ENCODE results near the gene KCNH6. TPM values are rescaled to one million over a fixed set of nuclear protein-coding genes. Genes with fewer than 3 reads are reported as not detected.

Gene KCNH6
- total RNA-seq, 1 donor from 2014 or later, result not detected

GRCh38 chr17:63483038-63483437 is 40.1 kb upstream of the KCNH6 start:
- Mint-ChIP-seq H3K4me1 (ENCODE audit: unreplicated experiment) (peaks cover 6% of the 10 kb centered on the region), H3K36me3 (ENCODE audit: unreplicated experiment) (no peaks in the 10 kb centered on the region), H3K27ac (ENCODE audit: unreplicated experiment) (no peak overlapping the region), H3K27me3 (ENCODE audit: unreplicated experiment) (peaks cover 7% of the 10 kb centered on the region), H3K9me3 (ENCODE audit: unreplicated experiment) (no peaks in the 10 kb centered on the region), H3K4me3 (ENCODE audit: unreplicated experiment) (no peak overlapping the region)
- TF ChIP-seq CTCF (IDR thresholded peaks at IDR 0.05), result no peak
- no peak for DNase-seq (ENCODE audit: extremely low spot score, unreplicated experiment)

- H3K27ac Mint-ChIP-seq (ENCODE audit: unreplicated experiment), result no peak overlapping the region
- no peak overlapping the region for H3K4me3 Mint-ChIP-seq (ENCODE audit: unreplicated experiment)
- no peaks in the 10 kb centered on the region for H3K9me3 Mint-ChIP-seq (ENCODE audit: unreplicated experiment)
- DNase-seq (ENCODE audit: extremely low spot score, unreplicated experiment), result no peak
- no peaks in the 10 kb centered on the region for H3K36me3 Mint-ChIP-seq (ENCODE audit: unreplicated experiment)
- peaks cover 3% of the 10 kb centered on the region for H3K4me1 Mint-ChIP-seq (ENCODE audit: unreplicated experiment)
- no peak for TF ChIP-seq CTCF (IDR thresholded peaks at IDR 0.05)
- peaks cover 9% of the 10 kb centered on the region for H3K27me3 Mint-ChIP-seq (ENCODE audit: unreplicated experiment)
Observed at GRCh38 chr17:63483655-63484575, 39.2 kb upstream of the KCNH6 start.

GRCh38 chr17:63486317-63487013 is 36.7 kb upstream of the KCNH6 start:
- Mint-ChIP-seq H3K36me3 (ENCODE audit: unreplicated experiment) (no peaks in the 10 kb centered on the region), H3K27ac (ENCODE audit: unreplicated experiment) (no peak overlapping the region), H3K27me3 (ENCODE audit: unreplicated experiment) (peaks cover 20% of the 10 kb centered on the region), H3K4me3 (ENCODE audit: unreplicated experiment) (no peak overlapping the region), H3K4me1 (ENCODE audit: unreplicated experiment) (no peaks in the 10 kb centered on the region), H3K9me3 (ENCODE audit: unreplicated experiment) (no peaks in the 10 kb centered on the region)
- DNase-seq (ENCODE audit: extremely low spot score, unreplicated experiment), result no peak
- TF ChIP-seq CTCF (IDR thresholded peaks at IDR 0.05), result no peak

GRCh38 chr17:63487014-63487339 is 36.2 kb upstream of the KCNH6 start:
- no peaks in the 10 kb centered on the region for H3K9me3 Mint-ChIP-seq (ENCODE audit: unreplicated experiment)
- no peak overlapping the region for H3K27ac Mint-ChIP-seq (ENCODE audit: unreplicated experiment)
- no peak for TF ChIP-seq CTCF (IDR thresholded peaks at IDR 0.05)
- DNase-seq (ENCODE audit: extremely low spot score, unreplicated experiment), result no peak
- no peaks in the 10 kb centered on the region for H3K36me3 Mint-ChIP-seq (ENCODE audit: unreplicated experiment)
- no peak overlapping the region for H3K4me3 Mint-ChIP-seq (ENCODE audit: unreplicated experiment)
- peaks cover 22% of the 10 kb centered on the region for H3K27me3 Mint-ChIP-seq (ENCODE audit: unreplicated experiment)
- no peaks in the 10 kb centered on the region for H3K4me1 Mint-ChIP-seq (ENCODE audit: unreplicated experiment)

- H3K36me3 Mint-ChIP-seq (ENCODE audit: unreplicated experiment), result no peaks in the 10 kb centered on the region
- no peaks in the 10 kb centered on the region for H3K4me1 Mint-ChIP-seq (ENCODE audit: unreplicated experiment)
- DNase-seq (ENCODE audit: extremely low spot score, unreplicated experiment), result no peak
- no peak overlapping the region for H3K4me3 Mint-ChIP-seq (ENCODE audit: unreplicated experiment)
- no peak overlapping the region for H3K27ac Mint-ChIP-seq (ENCODE audit: unreplicated experiment)
- no peaks in the 10 kb centered on the region for H3K9me3 Mint-ChIP-seq (ENCODE audit: unreplicated experiment)
- no peak for TF ChIP-seq CTCF (IDR thresholded peaks at IDR 0.05)
- H3K27me3 Mint-ChIP-seq (ENCODE audit: unreplicated experiment), result peaks cover 27% of the 10 kb centered on the region
Observed at GRCh38 chr17:63488851-63489250, 34.3 kb upstream of the KCNH6 start.

Data from osteocyte (in vitro differentiated cells).